Right renal pelvis (tissue), 4 donors: Measurements from ENCODE around the gene ZSCAN2. TPM values are rescaled to one million over a fixed set of nuclear protein-coding genes. Genes with fewer than 3 reads are reported as not detected.
"Not testable (repeated sequence)": the region's sequence is repeated elsewhere in the genome, so short reads cannot be mapped to it uniquely, and the experiment has no call there.

Experiments
- DNase-seq, 4 donors: peaks; one replicate each; pipeline ENCODE4 v3.0.0-alpha.2; 2013; ENCODE audit warnings: low read depth in 4 of 4, low spot score in 3 of 4, missing footprints in 1 of 4
- polyA plus RNA-seq, 4 donors: library from polyadenylated mRNA; unstranded; fragments of 120-200 nt; gene quantifications; one replicate each; pipeline ENCODE4 v1.2.1, GENCODE V29; 2013; ENCODE audit not compliant: insufficient read length in 4 of 4

ZSCAN2 gene
- polyA plus RNA-seq = 10 to 100 TPM; 26.6 to 29.4 (median 28.4) TPM

DNA sequence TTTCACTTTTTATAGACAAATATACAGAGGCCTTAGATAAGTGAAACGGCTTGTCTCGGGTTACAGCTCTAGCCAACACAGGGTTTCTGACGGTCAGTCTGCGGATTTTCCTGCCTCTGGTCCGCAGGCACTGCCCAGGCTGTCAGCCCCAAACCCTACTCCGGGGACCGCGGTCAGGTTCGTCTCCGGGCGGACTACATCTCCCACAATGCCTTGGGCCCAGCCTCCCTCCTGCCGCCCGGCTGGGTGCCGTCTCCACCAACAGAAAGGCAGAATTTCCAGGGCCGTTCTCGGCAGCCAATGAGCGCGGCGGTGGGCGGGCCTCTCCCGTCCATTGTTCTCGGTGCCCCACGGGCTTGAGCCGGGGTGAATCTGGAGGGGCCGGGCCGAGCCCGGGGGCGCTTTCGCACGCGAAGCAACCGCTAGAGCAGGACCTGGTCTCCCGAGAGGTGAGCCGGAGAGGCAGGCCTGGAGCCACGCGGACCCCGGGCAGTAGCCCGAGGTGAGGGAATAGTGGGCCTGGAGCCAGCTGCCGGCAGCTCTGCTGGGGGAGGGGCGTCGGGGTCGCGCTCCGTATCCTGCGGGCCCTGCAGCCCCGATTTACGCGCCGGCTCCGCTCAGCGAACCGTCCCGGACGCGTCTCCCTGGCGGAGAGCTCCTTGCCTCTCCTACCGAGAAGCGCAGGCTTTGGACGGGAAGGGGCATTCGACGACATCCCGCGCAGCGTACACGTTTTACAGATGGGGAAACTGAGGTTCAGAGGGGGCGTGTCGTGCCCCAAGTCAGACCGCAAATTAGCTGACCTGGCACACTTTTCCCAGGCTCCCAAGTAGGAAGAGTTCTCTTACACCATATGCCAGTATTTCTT lies at the start of gene ZSCAN2:
ZSCAN2 (plus strand) TSS at position 323 of the 868 bp plus-strand sequence. CDS start 2,919 bp downstream, outside the sequence.
- DNase-seq = peak; percentile 85 to 92 (median 88)

DNA sequence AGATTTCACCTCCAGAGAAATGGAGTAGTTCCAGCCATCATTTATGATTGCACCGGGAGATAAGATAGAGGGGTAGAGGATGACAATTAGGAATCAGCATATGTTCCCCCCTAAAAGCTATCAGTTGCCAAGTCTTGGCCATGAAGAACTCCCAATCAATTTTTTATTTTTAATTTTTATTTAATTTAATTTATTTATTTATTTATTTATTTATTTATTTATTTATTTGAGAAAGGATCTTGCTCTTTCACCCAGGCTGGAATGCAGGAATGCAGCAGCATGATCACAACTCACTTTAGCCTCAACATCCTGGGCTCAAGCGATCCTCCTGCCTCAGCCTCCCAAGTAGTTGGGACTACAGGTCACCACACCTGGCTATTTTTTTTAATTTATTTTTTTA lies 49.2 kb upstream of the ZSCAN2 start:
- DNase-seq = not testable (repeated sequence)

DNA sequence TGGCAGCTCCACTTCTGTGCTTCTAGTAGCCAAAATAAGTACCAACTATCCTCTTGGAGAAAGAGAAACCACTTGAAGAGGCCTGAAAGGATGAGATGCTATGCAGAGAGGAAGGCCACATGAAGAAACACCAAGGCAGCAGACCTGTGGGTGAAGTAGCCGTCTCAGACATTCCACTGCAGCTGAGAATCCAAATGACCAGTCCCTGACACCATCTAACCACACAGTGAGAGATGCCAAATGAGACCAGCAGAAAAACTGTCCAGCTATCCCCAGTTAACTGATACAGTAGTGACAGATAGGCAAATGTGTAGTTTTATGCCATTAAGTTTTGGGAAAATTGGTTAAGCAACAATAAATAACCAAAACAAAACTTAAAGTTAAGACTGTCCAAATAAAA lies 47.9 kb upstream of the ZSCAN2 start:
- no peak for DNase-seq

DNA sequence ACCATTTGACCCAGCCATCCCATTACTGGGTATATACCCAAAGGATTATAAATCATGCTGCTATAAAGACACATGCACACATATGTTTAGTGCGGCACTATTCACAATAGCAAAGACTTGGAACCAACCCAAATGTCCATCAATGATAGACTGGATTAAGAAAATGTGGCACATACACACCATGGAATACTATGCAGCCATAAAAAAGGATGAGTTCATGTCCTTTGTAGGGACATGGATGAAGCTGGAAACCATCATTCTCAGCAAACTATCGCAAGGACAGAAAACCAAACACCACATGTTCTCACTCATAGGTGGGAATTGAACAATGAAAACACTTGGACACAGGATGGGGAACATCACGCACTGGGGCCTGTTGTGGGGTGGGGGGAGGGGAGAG lies 44.1 kb upstream of the ZSCAN2 start:
- DNase-seq = not testable (repeated sequence)

DNA sequence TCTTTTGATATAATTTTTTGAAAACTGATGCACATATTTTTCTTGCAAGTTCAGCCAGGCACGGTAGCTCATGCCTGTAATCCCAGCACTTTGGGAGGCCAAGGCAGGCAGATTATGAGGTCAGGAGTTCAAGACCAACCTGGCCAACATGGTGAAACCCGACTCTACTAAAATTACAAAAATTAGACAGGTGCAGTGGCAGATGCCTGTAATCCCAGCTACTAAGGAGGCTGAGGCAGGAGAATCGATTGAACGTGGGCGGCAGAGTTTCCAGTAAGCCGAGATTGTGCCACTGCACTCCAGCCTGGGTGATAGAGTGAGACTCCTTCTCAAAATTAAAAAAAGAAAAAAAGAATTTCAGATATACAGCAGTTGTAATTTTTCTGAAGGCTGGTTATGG lies 32.8 kb upstream of the ZSCAN2 start:
- DNase-seq = not testable (repeated sequence)

DNA sequence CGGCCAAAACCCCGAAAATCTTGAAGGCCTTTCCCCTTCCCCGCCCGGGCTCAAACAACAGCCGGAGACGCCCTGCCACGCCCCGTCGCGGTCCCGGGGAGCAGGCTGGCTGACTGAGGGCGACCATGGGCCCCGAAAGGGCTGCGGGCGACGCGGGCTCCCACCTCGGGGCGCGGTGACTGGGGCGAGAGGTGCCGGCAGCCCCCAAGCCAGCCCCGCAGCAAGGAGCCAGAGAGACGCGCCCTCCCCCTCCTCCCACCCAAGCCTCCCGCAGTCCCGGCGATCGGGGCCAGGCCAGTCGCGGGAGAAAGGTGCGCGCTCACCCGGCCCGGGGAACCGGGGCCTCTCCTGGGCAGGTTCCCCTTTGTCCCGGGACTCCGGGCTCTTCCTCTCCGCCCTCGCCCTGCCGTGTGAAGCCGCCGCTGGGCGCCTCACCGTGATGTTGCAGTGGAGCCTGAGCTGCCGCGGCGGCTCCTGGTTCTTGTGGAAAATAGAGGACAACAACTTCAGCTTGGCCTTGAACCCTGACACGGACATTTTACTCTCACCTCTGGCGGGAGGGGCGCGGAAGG lies 30.6 kb upstream of the ZSCAN2 start:
- peak in 1 of 4 donors; percentile 59 for DNase-seq

DNA sequence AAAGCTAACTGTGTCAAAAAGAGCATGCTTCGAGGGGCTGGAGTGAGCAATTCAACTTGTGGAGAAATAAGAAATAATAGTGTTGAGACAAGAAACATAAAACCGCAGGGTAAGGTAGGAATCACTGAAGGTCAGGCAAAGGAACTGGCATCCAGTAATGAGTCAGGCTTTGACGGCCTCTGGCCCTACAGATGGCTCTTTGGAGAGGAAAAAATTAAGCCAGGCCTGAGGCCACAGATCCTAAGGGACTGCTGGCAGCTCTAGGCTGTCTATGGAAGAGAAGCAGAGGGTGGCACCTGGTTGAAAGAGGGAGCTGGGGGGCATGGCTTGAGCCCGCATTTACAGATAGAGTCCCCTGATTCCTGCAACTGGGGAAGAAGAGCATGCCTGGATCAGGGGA lies 28.6 kb upstream of the ZSCAN2 start:
- no peak for DNase-seq

DNA sequence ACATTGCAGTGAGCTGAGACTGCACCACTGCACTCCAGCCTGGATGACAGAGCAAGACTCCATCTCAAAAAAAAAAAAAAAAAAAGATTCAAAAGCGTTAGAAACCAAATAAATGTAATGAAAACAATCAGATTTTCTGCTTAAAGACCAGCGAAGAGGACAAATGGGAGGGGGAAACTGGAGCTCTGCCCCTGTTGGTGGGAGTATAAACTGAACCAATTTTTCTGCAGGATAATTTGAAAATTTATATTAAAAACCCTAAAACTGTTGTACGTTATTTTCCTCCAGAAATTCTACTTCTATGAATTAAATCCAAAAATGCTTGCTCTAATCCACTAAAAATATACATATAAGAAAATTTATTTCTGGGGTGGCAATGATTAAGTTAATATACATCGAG lies 25.3 kb upstream of the ZSCAN2 start:
- DNase-seq = no peak

DNA sequence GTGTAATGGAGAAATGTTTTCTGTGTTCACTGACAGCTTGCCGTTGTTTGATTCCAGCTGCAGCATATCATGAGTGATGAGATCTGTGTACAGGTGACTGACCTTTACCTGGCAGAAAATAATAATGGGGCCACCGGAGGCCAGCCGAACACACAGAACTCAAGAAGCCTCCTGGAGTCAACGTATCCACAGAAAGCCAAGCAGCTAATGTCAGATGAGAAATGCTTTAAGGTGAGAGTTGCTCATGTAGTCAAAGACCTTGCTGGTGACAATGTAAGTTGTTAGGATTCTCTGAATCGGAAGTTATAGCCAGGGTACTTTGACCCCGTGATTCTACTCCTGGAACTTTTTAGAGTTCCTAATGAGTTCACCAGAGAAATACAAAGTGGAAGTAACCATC lies 22.9 kb upstream of the ZSCAN2 start:
- DNase-seq = not testable (repeated sequence)

DNA sequence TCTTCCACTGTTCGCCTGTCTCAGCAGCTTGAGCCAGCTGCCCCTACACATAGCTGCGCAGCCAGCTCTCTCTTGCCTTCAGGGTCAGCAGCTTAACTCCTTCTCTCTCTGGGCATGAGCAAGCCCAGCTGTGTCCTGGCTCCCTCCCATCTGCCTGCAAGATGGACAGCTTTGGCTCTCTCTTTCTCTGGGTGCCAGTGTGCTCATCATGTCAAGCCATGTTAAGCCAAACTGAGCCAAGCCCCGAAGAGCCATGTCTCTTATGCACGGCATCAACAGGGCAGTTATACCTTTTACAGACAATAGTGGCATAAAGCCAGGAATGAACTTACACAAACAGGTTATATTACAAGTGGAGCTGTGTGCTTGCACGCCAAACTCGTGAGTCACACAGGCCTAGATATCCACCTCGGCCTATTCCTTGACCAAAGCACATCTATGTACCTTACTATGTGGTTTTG lies 21.5 kb upstream of the ZSCAN2 start:
- DNase-seq = not testable (repeated sequence)

DNA sequence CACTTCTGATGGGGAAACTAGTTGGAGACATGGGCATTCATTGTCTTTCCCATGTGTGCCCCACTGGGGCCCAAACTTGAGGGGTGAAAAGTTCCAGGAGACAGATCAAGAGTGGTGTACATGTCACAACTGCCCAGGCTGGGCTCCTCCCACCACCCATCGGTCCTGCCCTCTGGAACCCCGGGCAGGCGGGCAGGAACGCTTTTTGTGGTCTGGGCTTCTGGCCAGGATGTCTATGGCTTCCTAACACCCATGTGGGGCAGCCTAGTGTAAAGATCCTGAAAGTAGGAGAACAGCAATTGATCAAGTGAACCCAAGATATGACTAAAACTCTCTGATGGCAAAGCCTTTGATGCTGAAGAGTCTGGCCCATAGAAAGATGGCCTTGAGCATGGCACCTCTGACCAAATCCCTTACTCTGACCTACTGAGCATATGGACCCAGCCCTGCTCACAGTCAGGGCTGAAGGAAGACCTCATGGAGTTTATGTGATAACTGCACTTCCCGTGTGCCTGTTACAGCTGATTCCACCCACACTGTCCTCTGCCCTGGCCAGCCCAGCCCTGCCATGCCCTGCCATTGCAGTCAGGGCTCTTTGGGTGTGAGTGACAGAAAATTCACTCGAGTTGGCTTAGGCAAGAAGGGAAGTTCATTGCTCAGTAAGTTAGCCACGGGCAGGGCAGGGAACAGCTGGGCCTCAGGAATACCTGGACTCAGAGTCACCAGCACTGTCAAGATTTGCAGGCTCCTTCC lies 19.0 kb upstream of the ZSCAN2 start:
- not testable (repeated sequence) for DNase-seq

DNA sequence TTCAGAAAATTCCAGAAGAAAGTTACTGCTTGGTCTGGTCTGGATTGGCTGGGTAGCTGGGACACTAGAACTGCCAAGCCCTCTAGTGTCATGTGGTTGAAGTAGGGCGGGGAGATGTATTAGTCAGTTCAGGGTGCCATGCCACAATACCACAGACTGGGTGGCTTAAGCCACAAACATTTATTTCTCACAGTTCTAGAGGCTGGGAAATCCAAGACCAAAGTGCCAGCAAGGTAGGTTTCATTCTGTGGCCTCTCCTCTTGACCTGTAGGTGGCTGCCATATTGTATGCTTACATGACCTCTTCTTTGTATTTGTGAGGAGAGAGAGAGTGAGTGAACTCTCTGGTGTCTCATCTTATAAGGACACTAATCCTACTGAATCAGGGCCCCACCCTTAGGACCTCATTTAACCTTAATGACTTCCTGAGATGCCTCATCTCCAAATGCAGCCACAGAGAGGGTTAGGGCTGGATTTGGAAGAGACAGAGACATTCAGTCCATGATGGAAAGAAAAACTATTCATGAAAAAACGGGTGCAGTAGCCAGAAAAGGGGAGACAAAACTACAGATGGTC lies 18.1 kb upstream of the ZSCAN2 start:
- no peak for DNase-seq

DNA sequence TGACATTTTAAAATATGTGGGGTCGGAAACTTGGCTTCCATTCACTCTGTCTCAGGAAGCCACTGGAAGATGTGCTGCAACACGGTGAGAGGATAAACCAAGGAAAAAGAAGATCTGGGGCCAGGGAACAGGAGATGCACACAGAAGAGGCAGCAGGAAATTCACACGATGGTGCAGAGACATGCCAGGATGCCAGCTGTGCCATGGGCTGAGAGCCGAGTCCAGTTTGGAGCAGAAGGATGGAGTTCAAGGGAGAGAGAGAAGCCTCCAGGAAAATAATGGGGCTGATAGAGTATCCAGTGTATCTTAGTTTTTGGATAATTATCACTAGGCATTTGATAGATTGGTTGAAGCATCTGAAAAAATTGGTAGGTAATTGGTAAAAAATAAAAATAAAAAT lies 16.9 kb upstream of the ZSCAN2 start:
- DNase-seq = not testable (repeated sequence)

DNA sequence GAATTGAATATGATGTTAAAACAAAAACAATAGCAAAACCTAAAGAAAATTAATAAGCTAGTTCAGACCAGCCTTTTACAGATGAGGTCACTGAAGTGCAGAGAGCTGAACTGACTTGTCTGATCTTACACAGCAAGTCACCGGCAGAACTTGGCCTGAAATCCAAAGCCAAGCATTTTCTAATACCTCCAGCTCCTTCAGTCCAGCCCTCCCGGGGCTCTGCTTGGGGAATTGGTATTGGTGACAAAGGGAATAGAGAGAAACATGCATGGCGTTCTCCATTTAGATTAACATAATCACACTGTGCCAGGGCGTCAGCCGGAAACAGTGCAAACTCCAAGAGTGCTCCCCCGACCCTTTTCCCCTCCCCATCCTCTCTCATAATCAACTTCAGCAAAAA lies 14.1 kb upstream of the ZSCAN2 start:
- DNase-seq = no peak

DNA sequence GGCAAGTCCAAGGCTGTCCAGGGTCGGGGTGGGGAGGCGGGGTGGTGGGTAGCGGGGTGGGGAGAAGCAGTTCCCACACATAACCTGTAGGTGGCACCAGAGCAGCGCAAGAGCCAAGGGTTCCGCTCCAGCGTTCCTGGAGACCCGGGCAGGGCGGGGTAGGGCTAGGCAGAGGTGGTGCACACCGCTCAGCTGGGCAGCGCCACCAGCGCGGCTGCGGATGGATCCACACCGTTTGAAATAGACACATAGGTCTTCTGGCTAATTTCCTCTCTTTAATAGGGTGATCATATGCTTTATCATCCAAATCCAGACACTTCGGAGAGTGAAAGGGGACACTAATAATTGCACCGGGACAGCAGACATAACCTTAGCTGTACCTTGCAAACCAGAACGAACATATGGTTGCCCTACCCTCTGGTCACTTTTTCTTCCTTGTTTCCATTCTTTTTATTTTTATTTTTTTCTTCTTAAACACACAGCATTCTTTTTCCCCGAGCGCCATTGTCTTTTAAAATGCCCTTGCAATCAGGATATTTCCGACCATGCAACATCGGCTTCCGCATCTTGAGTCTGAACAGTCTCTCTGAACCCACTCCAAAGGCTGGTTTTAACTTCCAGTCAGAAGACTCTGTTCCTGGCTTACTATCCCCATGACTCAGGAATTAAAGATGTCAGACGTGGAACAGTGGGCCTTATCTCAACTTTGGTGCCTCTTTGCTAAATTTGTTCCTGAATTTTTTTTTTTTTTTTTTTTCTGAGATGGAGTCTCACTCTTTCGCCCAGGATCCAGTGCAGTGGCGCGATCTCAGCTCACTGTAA lies 12.5 kb upstream of the ZSCAN2 start:
- DNase-seq = peak in 3 of 4 donors; percentile 64 to 74 (median 69)

DNA sequence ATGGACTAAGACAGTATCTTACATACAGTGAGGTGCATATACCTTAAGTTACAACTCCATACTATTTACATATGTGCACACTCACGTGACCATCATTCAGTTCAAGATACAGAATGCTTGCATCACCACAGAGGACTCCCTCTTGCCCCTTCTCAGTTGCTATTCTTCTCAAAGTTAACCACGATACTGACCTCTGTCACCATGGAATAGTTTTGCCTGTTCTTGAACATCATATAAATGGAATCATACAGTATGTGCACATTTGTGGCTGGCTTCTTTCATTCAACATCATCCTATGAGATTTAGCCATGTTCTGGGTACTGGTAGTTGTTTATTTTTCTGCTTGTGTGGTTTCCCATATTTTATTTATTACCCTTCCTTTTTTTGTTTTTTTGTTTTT lies 10.4 kb upstream of the ZSCAN2 start:
- DNase-seq = no peak

DNA sequence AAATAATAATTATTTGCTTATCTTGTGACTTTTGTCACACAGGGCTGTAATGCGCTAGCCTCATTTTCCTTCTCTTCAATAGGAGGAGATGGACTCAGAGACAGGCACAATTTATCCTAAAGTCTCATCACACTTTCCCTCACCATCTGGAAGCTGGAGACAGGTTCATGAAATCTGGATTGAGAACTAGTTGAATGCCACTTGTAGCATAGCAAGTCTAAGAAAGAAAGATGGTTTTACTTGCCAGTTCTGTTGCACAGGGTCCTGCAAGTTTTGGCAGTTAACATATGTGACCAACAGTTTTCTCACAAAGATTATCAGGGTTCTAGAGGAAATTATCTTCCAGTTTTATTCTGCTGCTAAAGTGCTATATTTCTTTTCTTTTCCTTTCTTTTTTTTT lies 9.0 kb upstream of the ZSCAN2 start:
- no peak for DNase-seq

DNA sequence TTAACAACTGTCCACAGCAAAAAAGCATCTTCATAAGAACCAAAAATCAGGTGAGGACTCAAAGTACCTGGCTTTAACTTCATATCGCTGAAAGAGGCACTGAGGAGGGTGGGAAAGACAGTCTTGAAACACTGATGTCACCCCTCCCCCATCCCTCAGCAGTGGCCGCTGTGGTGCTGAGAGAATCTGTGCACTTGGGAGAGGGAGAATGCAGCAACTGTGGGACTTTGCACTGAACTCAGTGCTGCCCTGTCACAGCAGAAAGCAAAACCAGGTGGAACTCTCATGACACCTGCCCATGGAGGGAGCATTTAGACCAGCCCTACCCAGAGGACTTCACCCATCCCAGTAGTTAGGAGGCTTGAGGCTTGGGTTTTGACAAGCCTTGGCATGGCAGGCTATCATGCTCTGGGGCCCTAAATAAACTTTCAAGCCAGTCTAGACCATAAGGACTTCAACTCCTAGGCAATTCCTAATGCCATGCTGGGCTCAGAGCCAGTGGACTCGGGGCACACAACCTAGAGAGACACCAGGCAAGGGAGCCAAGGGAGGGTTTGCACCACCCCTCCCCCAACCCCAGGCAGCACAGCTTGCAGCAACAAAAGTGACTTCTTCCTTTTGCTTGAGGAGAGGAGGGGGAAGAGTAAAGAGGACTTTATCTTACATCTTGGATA lies 6.1 kb upstream of the ZSCAN2 start:
- no peak for DNase-seq

DNA sequence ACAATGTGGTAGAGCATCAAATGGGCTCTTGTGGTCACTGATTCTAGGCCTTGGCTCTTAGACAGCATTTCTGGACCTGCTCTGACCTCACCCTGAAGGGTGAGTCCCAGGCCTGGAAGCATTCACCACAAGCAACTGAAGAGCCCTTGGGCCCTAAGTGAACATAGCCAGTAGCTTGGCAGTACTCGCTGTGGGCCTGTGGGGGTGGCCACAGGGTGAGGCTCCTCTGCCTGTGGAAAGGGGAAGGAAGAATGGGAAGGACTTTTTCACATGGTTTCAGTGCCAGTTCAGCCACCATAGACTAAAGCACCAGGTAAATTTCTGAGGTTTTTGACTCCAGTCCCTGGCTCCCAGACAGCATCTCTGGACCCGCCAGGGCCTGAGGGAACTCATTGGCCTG lies 5.1 kb upstream of the ZSCAN2 start:
- DNase-seq = no peak
